ENCODE results near the gene TNFAIP3.

TNFAIP3 gene

DNA sequence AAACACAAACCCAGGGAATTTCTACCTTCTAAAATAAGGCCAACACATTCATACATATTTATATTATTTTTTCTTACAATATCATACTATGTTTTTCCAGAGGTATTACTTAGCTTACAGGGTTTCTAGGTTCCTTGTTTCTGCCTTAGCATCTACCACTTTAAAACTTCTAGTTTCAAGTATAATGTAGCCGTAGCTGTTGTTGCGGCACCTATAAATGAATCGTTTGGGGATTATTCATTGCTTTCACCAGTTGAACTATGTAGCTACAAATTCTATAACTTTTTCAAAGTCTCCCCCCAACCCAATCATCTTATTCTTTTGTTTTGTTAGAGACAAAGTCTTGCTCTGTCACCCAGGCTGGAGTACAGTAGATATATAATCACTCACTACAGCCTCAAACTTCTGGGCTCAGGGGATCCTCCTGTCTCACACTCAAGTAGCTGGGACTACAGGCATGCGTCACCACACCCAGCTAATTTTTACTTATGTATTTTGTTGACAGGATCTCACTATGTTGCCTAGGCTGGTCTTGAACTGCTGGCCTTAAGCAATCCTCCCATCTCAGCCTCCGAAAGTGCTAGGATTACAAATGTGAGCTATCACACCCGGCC is 43.9 kb downstream of the TNFAIP3 start:
- no peak overlapping the region for H3K27ac ChIP-seq (ENCODE audit: low read length)
- no peaks in the 10 kb centered on the region for H3K9me3 ChIP-seq (ENCODE audit: insufficient read depth, low read depth, low read length)
- no peak overlapping the region for H3K4me3 ChIP-seq (ENCODE audit: low read length)
- H3K27me3 ChIP-seq (ENCODE audit: insufficient read depth, low read length), result no peaks in the 10 kb centered on the region
- H3K9ac ChIP-seq (ENCODE audit: low read depth, low read length), result no peak overlapping the region
- H3K36me3 ChIP-seq (ENCODE audit: insufficient read depth, low read depth, low read length), result no peaks in the 10 kb centered on the region
- no peaks in the 10 kb centered on the region for H3K4me1 ChIP-seq (ENCODE audit: insufficient read depth, low read length)

- H3K36me3 ChIP-seq (ENCODE audit: insufficient read depth, low read depth, low read length), result no peaks in the 10 kb centered on the region
- H3K4me1 ChIP-seq (ENCODE audit: insufficient read depth, low read length), result no peaks in the 10 kb centered on the region
- H3K9ac ChIP-seq (ENCODE audit: low read depth, low read length), result no peak overlapping the region
- no peaks in the 10 kb centered on the region for H3K9me3 ChIP-seq (ENCODE audit: insufficient read depth, low read depth, low read length)
- no peak overlapping the region for H3K4me3 ChIP-seq (ENCODE audit: low read length)
- no peaks in the 10 kb centered on the region for H3K27me3 ChIP-seq (ENCODE audit: insufficient read depth, low read length)
- H3K27ac ChIP-seq (ENCODE audit: low read length), result no peak overlapping the region
These were observed 44.7 kb downstream of the TNFAIP3 start for GRCh38 chr6:137911675-137912191.

- H3K4me3 ChIP-seq (ENCODE audit: low read length), result no peak overlapping the region
- H3K9me3 ChIP-seq (ENCODE audit: insufficient read depth, low read depth, low read length), result no peaks in the 10 kb centered on the region
- H3K4me1 ChIP-seq (ENCODE audit: insufficient read depth, low read length), result no peaks in the 10 kb centered on the region
- no peak overlapping the region for H3K27ac ChIP-seq (ENCODE audit: low read length)
- no peaks in the 10 kb centered on the region for H3K36me3 ChIP-seq (ENCODE audit: insufficient read depth, low read depth, low read length)
- H3K9ac ChIP-seq (ENCODE audit: low read depth, low read length), result no peak overlapping the region
- no peaks in the 10 kb centered on the region for H3K27me3 ChIP-seq (ENCODE audit: insufficient read depth, low read length)
These were observed 45.8 kb downstream of the TNFAIP3 start for GRCh38 chr6:137912813-137913212.

- H3K27ac ChIP-seq (ENCODE audit: low read length), result no peak overlapping the region
- no peaks in the 10 kb centered on the region for H3K4me1 ChIP-seq (ENCODE audit: insufficient read depth, low read length)
- H3K9me3 ChIP-seq (ENCODE audit: insufficient read depth, low read depth, low read length), result no peaks in the 10 kb centered on the region
- H3K4me3 ChIP-seq (ENCODE audit: low read length), result no peak overlapping the region
- no peaks in the 10 kb centered on the region for H3K36me3 ChIP-seq (ENCODE audit: insufficient read depth, low read depth, low read length)
- no peaks in the 10 kb centered on the region for H3K27me3 ChIP-seq (ENCODE audit: insufficient read depth, low read length)
- H3K9ac ChIP-seq (ENCODE audit: low read depth, low read length), result no peak overlapping the region
These were observed 46.4 kb downstream of the TNFAIP3 start for GRCh38 chr6:137913434-137913833.

DNA sequence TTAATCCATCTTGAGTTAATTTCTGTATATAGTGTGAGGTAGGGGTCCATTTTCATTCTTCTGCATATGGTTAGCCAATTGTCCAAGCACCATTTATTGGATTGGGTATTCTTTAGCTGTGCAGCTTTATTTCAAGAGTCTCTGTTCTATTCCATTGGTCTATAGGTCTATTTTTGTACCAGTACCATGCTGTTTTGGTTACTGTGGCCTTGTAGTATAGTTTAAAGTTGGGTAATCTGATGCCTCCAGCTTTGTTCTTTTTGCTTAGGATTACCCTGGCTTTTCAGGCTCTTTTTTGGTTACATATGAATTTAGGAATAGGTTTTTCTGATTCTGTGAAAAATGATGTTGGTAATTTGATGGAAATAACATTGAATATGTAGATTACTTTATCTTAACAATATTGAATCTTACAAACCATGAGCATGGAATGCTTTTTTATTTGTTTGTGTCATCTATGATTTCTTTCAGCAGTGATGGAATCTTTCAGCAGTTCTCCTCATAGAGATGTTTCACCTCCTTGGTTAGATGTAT is 47.0 kb downstream of the TNFAIP3 start:
- H3K4me3 ChIP-seq (ENCODE audit: low read length), result no peak overlapping the region
- H3K36me3 ChIP-seq (ENCODE audit: insufficient read depth, low read depth, low read length), result no peaks in the 10 kb centered on the region
- no peak overlapping the region for H3K27ac ChIP-seq (ENCODE audit: low read length)
- H3K27me3 ChIP-seq (ENCODE audit: insufficient read depth, low read length), result no peaks in the 10 kb centered on the region
- no peaks in the 10 kb centered on the region for H3K9me3 ChIP-seq (ENCODE audit: insufficient read depth, low read depth, low read length)
- H3K9ac ChIP-seq (ENCODE audit: low read depth, low read length), result no peak overlapping the region
- no peaks in the 10 kb centered on the region for H3K4me1 ChIP-seq (ENCODE audit: insufficient read depth, low read length)

DNA sequence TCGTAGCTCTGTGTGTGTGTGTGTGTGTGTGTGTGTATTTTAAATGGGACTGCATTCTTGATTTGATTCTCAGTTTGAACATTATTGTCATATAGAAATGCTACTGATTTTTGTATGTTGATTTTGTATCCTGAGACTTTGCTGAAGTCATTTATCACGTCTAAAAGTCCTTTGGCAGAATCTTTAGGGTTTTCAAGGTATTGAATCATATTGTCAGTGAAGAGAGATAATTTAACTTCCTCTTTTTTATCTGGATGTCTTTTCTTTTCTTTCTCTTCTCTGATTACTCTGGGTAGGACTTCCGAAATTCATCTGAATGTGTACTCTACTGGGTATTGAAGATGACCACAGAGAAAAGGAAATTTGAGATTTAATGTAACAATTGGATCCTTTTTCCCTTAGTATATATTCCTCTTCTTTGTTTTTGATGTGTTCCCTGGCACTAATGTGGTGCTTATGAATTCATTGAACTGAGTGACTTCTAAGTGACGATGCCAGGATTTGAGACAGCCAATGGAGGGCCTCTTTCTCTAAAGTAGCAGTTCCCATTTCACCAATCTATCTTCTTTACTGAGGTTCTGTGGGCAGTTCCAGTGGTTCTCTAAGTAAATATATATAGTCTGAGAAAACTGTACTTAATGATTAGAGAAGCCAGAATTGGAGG is 47.6 kb downstream of the TNFAIP3 start:
- no peak overlapping the region for H3K4me3 ChIP-seq (ENCODE audit: low read length)
- H3K4me1 ChIP-seq (ENCODE audit: insufficient read depth, low read length), result no peaks in the 10 kb centered on the region
- no peaks in the 10 kb centered on the region for H3K36me3 ChIP-seq (ENCODE audit: insufficient read depth, low read depth, low read length)
- H3K27me3 ChIP-seq (ENCODE audit: insufficient read depth, low read length), result no peaks in the 10 kb centered on the region
- no peak overlapping the region for H3K27ac ChIP-seq (ENCODE audit: low read length)
- H3K9me3 ChIP-seq (ENCODE audit: insufficient read depth, low read depth, low read length), result no peaks in the 10 kb centered on the region
- no peak overlapping the region for H3K9ac ChIP-seq (ENCODE audit: low read depth, low read length)

GRCh38 chr6:137915790-137916189 is 48.7 kb downstream of the TNFAIP3 start:
- Histone ChIP-seq H3K9ac (ENCODE audit: low read depth, low read length) (no peak overlapping the region), H3K27me3 (ENCODE audit: insufficient read depth, low read length) (no peaks in the 10 kb centered on the region), H3K27ac (ENCODE audit: low read length) (no peak overlapping the region), H3K36me3 (ENCODE audit: insufficient read depth, low read depth, low read length) (no peaks in the 10 kb centered on the region), H3K9me3 (ENCODE audit: insufficient read depth, low read depth, low read length) (no peaks in the 10 kb centered on the region), H3K4me3 (ENCODE audit: low read length) (no peak overlapping the region), H3K4me1 (ENCODE audit: insufficient read depth, low read length) (no peaks in the 10 kb centered on the region)

- H3K27ac ChIP-seq (ENCODE audit: low read length), result no peak overlapping the region
- H3K36me3 ChIP-seq (ENCODE audit: insufficient read depth, low read depth, low read length), result no peaks in the 10 kb centered on the region
- H3K9ac ChIP-seq (ENCODE audit: low read depth, low read length), result no peak overlapping the region
- H3K27me3 ChIP-seq (ENCODE audit: insufficient read depth, low read length), result no peaks in the 10 kb centered on the region
- no peaks in the 10 kb centered on the region for H3K9me3 ChIP-seq (ENCODE audit: insufficient read depth, low read depth, low read length)
- H3K4me3 ChIP-seq (ENCODE audit: low read length), result no peak overlapping the region
- H3K4me1 ChIP-seq (ENCODE audit: insufficient read depth, low read length), result no peaks in the 10 kb centered on the region
These were observed 50.7 kb downstream of the TNFAIP3 start for GRCh38 chr6:137917551-137918325.

GRCh38 chr6:137919502-137919823 is 52.4 kb downstream of the TNFAIP3 start:
- H3K9ac ChIP-seq (ENCODE audit: low read depth, low read length), result no peak overlapping the region
- no peaks in the 10 kb centered on the region for H3K4me1 ChIP-seq (ENCODE audit: insufficient read depth, low read length)
- no peaks in the 10 kb centered on the region for H3K27me3 ChIP-seq (ENCODE audit: insufficient read depth, low read length)
- H3K9me3 ChIP-seq (ENCODE audit: insufficient read depth, low read depth, low read length), result no peaks in the 10 kb centered on the region
- H3K4me3 ChIP-seq (ENCODE audit: low read length), result no peak overlapping the region
- H3K36me3 ChIP-seq (ENCODE audit: insufficient read depth, low read depth, low read length), result no peaks in the 10 kb centered on the region
- H3K27ac ChIP-seq (ENCODE audit: low read length), result no peak overlapping the region

GRCh38 chr6:137919837-137920730 is 53.0 kb downstream of the TNFAIP3 start:
- H3K27me3 ChIP-seq (ENCODE audit: insufficient read depth, low read length), result no peaks in the 10 kb centered on the region
- H3K4me3 ChIP-seq (ENCODE audit: low read length), result no peak overlapping the region
- no peaks in the 10 kb centered on the region for H3K9me3 ChIP-seq (ENCODE audit: insufficient read depth, low read depth, low read length)
- H3K4me1 ChIP-seq (ENCODE audit: insufficient read depth, low read length), result no peaks in the 10 kb centered on the region
- no peak overlapping the region for H3K9ac ChIP-seq (ENCODE audit: low read depth, low read length)
- H3K27ac ChIP-seq (ENCODE audit: low read length), result no peak overlapping the region
- H3K36me3 ChIP-seq (ENCODE audit: insufficient read depth, low read depth, low read length), result no peaks in the 10 kb centered on the region

- Histone ChIP-seq H3K9me3 (ENCODE audit: insufficient read depth, low read depth, low read length) (no peaks in the 10 kb centered on the region), H3K27ac (ENCODE audit: low read length) (no peak overlapping the region), H3K9ac (ENCODE audit: low read depth, low read length) (no peak overlapping the region), H3K36me3 (ENCODE audit: insufficient read depth, low read depth, low read length) (no peaks in the 10 kb centered on the region), H3K27me3 (ENCODE audit: insufficient read depth, low read length) (no peaks in the 10 kb centered on the region), H3K4me1 (ENCODE audit: insufficient read depth, low read length) (peaks cover 14% of the 10 kb centered on the region), H3K4me3 (ENCODE audit: low read length) (no peak overlapping the region)
These were observed 54.8 kb downstream of the TNFAIP3 start for GRCh38 chr6:137921823-137922222.

Data from iPS-20b (cell line).